CD14-positive monocyte (primary cell): Measurements from ENCODE around the gene KRT76. TPM values are rescaled to one million over a fixed set of nuclear protein-coding genes. Genes with fewer than 3 reads are reported as not detected.

Experiments
- DNase-seq, 3 donors: peaks; one replicate each; pipeline ENCODE4 v3.0.0-alpha.2; 2011 to 2022
- H2AFZ ChIP-seq: 2 replicates; pipeline ENCODE4 v1.6.0; 2012; ENCODE audit warnings: mild to moderate bottlenecking, low read depth, low read length, inconsistent platforms; ENCODE audit not compliant: insufficient read depth, poor library complexity, severe bottlenecking
- H3K27ac ChIP-seq, 2 donors: 1 replicate in 1 of 2; 2 replicates in 1 of 2; pipeline ENCODE4 v1.5.1; 2012 to 2013; ENCODE audit warnings: low read length in 2 of 2, control low read depth in 1 of 2, inconsistent platforms in 1 of 2, low read depth in 1 of 2, mild to moderate bottlenecking in 1 of 2
- H3K27me3 ChIP-seq, 2 donors: one replicate each; pipeline versions ENCODE4 v1.6.0 to v1.6.1; 2011 to 2013; ENCODE audit warnings: low read length in 2 of 2; ENCODE audit not compliant: control insufficient read depth in 2 of 2, insufficient read depth in 2 of 2
- H3K36me3 ChIP-seq, 2 donors: replicated peaks in 1 of 2; 1 replicate in 1 of 2; 2 replicates in 1 of 2; pipeline versions ENCODE4 v1.5.1 to v1.6.1; 2012 to 2013; ENCODE audit warnings: low read length in 2 of 2, control low read depth in 1 of 2, inconsistent platforms in 1 of 2, mild to moderate bottlenecking in 1 of 2; ENCODE audit not compliant: insufficient read depth in 2 of 2, control insufficient read depth in 1 of 2
- H3K4me1 ChIP-seq, 2 donors: 1 replicate in 1 of 2; 2 replicates in 1 of 2; pipeline versions ENCODE4 v1.5.1 to v1.6.1; 2012 to 2013; ENCODE audit warnings: low read length in 2 of 2, control low read depth in 1 of 2, inconsistent platforms in 1 of 2, mild to moderate bottlenecking in 1 of 2, moderate library complexity in 1 of 2; ENCODE audit not compliant: insufficient read depth in 2 of 2, control insufficient read depth in 1 of 2
- H3K4me2 ChIP-seq: replicated peaks from 2 replicates; pipeline ENCODE3; 2012; ENCODE audit warnings: low read length, moderate library complexity, mild to moderate bottlenecking; ENCODE audit not compliant: poor library complexity, severe bottlenecking; ENCODE audit errors: extremely low read depth
- H3K4me3 ChIP-seq, 3 experiments: fragments of 200-600 bp in 1 of 3; sonication (generic) in 1 of 3; replicated peaks in 1 of 3; 1 replicate in 2 of 3; 2 replicates in 1 of 3; pipeline ENCODE4 v1.5.1; 2011 to 2013; ENCODE audit warnings: low read length in 3 of 3, mild to moderate bottlenecking in 3 of 3, control low read depth in 2 of 3, low read depth in 2 of 3, inconsistent platforms in 1 of 3, moderate library complexity in 1 of 3
- H3K79me2 ChIP-seq: 2 replicates; pipeline ENCODE4 v1.6.0; 2012; ENCODE audit warnings: mild to moderate bottlenecking, control low read depth, inconsistent platforms, low read length, moderate library complexity; ENCODE audit not compliant: insufficient read depth
- H3K9ac ChIP-seq: 2 replicates; pipeline ENCODE4 v1.6.0; 2017; ENCODE audit warnings: low read length, mild to moderate bottlenecking; ENCODE audit not compliant: insufficient read depth, poor library complexity, severe bottlenecking
- H3K9me3 ChIP-seq, 2 donors: replicated peaks in 1 of 2; 1 replicate in 1 of 2; 2 replicates in 1 of 2; pipeline versions ENCODE4 v1.5.1 to v1.6.1; 2012 to 2013; ENCODE audit warnings: low read length in 2 of 2, control low read depth in 1 of 2; ENCODE audit not compliant: control insufficient read depth in 1 of 2, insufficient read depth in 1 of 2
- H4K20me1 ChIP-seq: 2 replicates; pipeline ENCODE4 v1.6.0; 2012; ENCODE audit warnings: mild to moderate bottlenecking, low read length, control low read depth, moderate library complexity; ENCODE audit not compliant: insufficient read depth
- H3K27ac Mint-ChIP-seq, 7 donors: one replicate each; pipeline ENCODE4 v1.8.0; 2020; ENCODE audit warnings: mild to moderate bottlenecking in 7 of 7, mixed read lengths in 7 of 7, moderate library complexity in 6 of 7, inconsistent platforms in 2 of 7
- H3K27me3 Mint-ChIP-seq, 3 donors: one replicate each; pipeline ENCODE4 v1.8.0; 2021 to 2022; ENCODE audit warnings: low read depth in 3 of 3, mild to moderate bottlenecking in 3 of 3, mixed read lengths in 3 of 3, moderate library complexity in 3 of 3, inconsistent platforms in 1 of 3
- H3K36me3 Mint-ChIP-seq, 2 donors: one replicate each; pipeline ENCODE4 v1.8.0; 2020; ENCODE audit warnings: mixed read lengths in 2 of 2, inconsistent platforms in 1 of 2, mild to moderate bottlenecking in 1 of 2
- H3K4me1 Mint-ChIP-seq: one replicate; pipeline ENCODE4 v1.8.0; 2020; ENCODE audit warnings: mild to moderate bottlenecking, mixed read lengths
- H3K4me3 Mint-ChIP-seq, 2 donors: one replicate each; pipeline ENCODE4 v1.8.0; 2020; ENCODE audit warnings: mild to moderate bottlenecking in 2 of 2, mixed read lengths in 2 of 2, moderate library complexity in 1 of 2
- H3K9me3 Mint-ChIP-seq, 7 donors: one replicate each; pipeline ENCODE4 v1.8.0; 2020 to 2022; ENCODE audit warnings: mixed read lengths in 7 of 7, mild to moderate bottlenecking in 6 of 7, moderate library complexity in 6 of 7, inconsistent platforms in 2 of 7
- CTCF ChIP-seq: fragments of 200-600 bp; IDR thresholded peaks from one replicate; pipeline ENCODE4 v1.8.0; 2022; ENCODE audit warnings: antibody characterized with exemption, mild to moderate bottlenecking
- WGBS: methylation state at CpG from one replicate; pipeline ENCODE4 v1.1.5; 2013; ENCODE audit warnings: missing lambda C conversion rate; ENCODE audit not compliant: insufficient coverage; 5-methylcytosine and 5-hydroxymethylcytosine counted together
- intact Hi-C, 2 donors: fragments of 100-400 bp; cut with micrococcal nuclease; formaldehyde crosslinking; loops; one replicate each; pipeline versions ENCODE4 v1.15.0 to v1.15.1; 2023
- polyA plus RNA-seq, 3 donors: library from polyadenylated mRNA; depleted of rRNA in 1 of 3; unstranded in 2 of 3; stranded (reverse) in 1 of 3; fragments of 300-500 nt in 2 of 3; fragments of >200 nt in 1 of 3; fragmentation: Illumina TruSeq in 2 of 3; gene quantifications; 1 replicate in 2 of 3; 2 replicates in 1 of 3; pipeline ENCODE4 v1.2.3, GENCODE V29; 2012 to 2021

The KRT76 gene
- polyA plus RNA-seq, 3 donors: not detected

DNA sequence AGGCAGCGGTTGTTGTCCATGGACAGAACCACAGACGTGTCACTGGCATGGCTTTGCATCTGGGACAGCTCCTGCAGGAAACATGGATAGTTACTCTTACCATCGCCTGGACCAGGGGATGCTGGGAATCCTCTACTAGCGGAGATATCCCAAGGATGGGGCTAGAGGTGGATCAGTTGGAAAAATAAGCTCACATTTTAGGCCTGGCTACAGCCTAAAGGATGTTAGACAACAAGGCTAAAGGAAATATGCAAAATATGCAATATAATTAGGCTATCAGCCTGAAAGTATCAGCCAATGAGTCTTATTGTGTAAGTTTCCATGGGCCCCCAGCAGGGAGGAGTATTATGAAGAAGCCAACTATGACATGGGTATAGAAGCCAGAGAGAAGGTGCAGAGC, 5.0 kb downstream of the KRT76 start:
- peaks cover 0 to 1% (median 0%) of the 10 kb centered on the region in 7 donors for H3K9me3 Mint-ChIP-seq
- Histone ChIP-seq H3K9me3 (no peaks in the 10 kb centered on the region), H4K20me1 (no peaks in the 10 kb centered on the region), H3K79me2 (no peaks in the 10 kb centered on the region), H3K27ac (no peak overlapping the region), H3K4me3 (no peak overlapping the region), H3K4me2 (no peak overlapping the region), H3K4me1 (no peaks in the 10 kb centered on the region), H3K36me3 (no peaks in the 10 kb centered on the region), H3K27me3 (peaks cover 0 to 2% of the 10 kb centered on the region in 2 donors), H3K9ac (no peak overlapping the region), H2AFZ (no peak overlapping the region)
- peaks cover 3 to 19% (median 12%) of the 10 kb centered on the region in 3 donors for H3K27me3 Mint-ChIP-seq
- no peaks in the 10 kb centered on the region for H3K36me3 Mint-ChIP-seq
- no peak overlapping the region for H3K4me3 Mint-ChIP-seq
- no peak overlapping the region for H3K27ac Mint-ChIP-seq
- DNase-seq: no peak
- intact Hi-C loops: no loop called here
- WGBS: 96% methylated on average over 4 of the region's 4 CpGs
- no peak for TF ChIP-seq CTCF
- no peaks in the 10 kb centered on the region for H3K4me1 Mint-ChIP-seq

DNA sequence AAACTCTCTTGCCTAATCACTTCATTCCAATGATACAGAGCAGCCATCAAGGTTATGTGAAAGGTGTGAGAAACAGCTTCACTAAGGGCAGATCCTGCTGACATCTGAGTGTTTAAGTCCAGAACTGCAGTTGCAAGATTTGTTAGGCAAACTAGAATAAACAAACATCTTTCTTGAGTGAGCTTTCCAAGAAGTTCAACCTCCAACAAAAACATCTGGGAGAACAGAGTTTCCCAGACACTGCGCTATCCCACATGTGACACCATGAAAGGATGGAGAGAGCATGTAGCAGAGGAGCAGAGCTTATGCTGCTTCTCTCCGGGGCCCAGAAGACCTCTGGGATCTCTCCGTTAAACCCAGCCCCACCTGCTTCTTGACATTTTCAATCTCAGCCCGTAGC, 5.6 kb downstream of the KRT76 start:
- Mint-ChIP-seq H3K9me3 (peaks cover 0 to 1% (median 0%) of the 10 kb centered on the region in 7 donors), H3K4me3 (no peak overlapping the region), H3K4me1 (no peaks in the 10 kb centered on the region), H3K27ac (no peak overlapping the region), H3K36me3 (no peaks in the 10 kb centered on the region), H3K27me3 (peaks cover 3 to 16% (median 9%) of the 10 kb centered on the region in 3 donors)
- no peaks in the 10 kb centered on the region for H3K9me3 ChIP-seq
- H2AFZ ChIP-seq: no peak overlapping the region
- H3K4me2 ChIP-seq: no peak overlapping the region
- intact Hi-C loops: no loop called here
- no peaks in the 10 kb centered on the region for H3K4me1 ChIP-seq
- H3K4me3 ChIP-seq: no peak overlapping the region
- DNase-seq: no peak
- H3K27ac ChIP-seq: no peak overlapping the region
- H3K27me3 ChIP-seq: peaks cover 0 to 2% of the 10 kb centered on the region in 2 donors
- WGBS: 97% methylated on average over 3 of the region's 4 CpGs
- H3K9ac ChIP-seq: no peak overlapping the region
- no peak for TF ChIP-seq CTCF
- no peaks in the 10 kb centered on the region for H3K36me3 ChIP-seq
- no peaks in the 10 kb centered on the region for H4K20me1 ChIP-seq
- H3K79me2 ChIP-seq: no peaks in the 10 kb centered on the region
